Left renal pelvis (tissue), 4 donors: ENCODE results near the gene MARS1. TPM values are rescaled to one million over a fixed set of nuclear protein-coding genes. Genes with fewer than 3 reads are reported as not detected.
"Not testable (repeated sequence)": the region's sequence is repeated elsewhere in the genome, so short reads cannot be mapped to it uniquely, and the experiment has no call there.

Source experiments
- DNase-seq, 4 donors: peaks; one replicate each; pipeline ENCODE4 v3.0.0-alpha.2; 2013; ENCODE audit warnings: low read depth in 4 of 4, low spot score in 3 of 4
- polyA plus RNA-seq, 4 donors: library from polyadenylated mRNA; unstranded; fragments of 120-200 nt; gene quantifications; one replicate each; pipeline ENCODE4 v1.2.1, GENCODE V29; 2013; ENCODE audit not compliant: insufficient read length in 4 of 4

Gene MARS1
- polyA plus RNA-seq, 4 donors = 94.7 to 164 (median 118) TPM

DNA sequence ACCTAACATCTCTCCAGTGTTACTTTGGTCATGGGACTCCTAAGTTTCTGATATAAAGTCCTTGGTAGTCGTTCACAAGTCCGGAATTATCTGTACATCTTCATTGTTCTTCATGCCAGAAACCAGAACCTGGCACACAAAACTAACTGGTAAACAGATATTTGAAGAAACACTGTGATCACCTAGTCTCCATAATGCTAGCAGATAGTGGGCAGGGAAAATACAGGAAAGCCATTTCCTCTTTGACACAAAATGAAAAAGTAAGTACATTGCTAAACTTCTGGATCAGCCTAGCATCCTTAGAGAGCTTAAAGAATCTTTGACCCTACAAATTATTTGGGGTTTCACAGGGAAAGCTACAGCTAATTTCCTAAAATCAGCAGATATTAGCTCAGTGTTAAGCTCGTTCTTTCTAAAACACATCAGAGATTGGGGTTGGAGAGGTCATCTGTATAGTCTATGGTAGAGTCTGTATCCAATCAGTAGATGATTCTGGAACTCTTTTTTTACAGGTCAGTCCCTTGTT is 27.6 kb downstream of the MARS1 start:
- no peak for DNase-seq

DNA sequence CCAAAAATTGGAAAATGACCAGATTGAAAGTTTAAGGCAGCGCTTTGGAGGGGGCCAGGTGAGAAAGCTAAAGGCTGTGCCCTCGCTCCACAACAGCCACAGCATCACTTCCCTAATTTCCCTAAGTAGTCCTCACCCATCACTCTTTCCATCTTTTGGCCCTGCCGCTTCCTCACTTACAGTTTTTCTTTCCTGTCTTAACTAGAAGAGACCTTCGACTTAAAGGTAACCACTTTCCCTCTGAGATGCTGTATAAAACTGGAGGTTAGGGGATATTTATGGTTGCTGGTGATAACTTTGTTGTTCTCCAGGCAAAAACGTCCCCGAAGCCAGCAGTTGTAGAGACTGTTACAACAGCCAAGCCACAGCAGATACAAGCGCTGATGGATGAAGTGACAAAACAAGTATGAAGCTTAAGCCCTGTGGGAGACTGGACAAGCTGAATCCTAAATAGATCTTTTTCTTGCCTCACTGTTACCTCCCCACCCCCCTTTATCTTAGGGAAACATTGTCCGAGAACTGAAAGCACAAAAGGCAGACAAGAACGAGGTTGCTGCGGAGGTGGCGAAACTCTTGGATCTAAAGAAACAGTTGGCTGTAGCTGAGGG is 28.2 kb downstream of the MARS1 start:
- DNase-seq = no peak

DNA sequence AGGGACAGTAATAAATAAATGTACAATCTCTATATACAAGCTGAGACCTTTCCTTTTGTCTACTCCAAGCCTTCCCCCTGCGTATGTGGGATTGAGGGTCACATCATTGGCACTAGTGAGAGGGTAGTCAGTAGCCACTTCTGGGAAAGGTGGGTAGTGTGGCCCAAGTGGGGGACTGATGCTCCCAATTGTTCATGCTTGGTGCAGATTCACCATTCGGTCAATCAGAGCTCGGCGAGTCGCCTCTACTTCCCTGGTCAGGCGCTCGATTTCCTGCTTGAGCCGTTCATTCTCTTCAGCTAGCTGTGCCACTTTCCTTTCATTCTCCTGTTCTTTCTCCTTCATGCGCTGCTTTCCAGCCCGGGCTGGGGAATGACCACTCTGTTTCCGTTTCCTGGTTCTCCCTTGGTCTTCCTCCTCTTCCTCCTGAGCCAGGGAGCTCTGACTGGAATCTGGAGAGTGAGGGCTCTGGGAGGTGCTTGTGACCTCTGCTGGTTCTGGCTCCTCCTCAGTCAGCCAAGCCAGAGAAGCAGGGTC is 28.8 kb downstream of the MARS1 start:
- no peak for DNase-seq

DNA sequence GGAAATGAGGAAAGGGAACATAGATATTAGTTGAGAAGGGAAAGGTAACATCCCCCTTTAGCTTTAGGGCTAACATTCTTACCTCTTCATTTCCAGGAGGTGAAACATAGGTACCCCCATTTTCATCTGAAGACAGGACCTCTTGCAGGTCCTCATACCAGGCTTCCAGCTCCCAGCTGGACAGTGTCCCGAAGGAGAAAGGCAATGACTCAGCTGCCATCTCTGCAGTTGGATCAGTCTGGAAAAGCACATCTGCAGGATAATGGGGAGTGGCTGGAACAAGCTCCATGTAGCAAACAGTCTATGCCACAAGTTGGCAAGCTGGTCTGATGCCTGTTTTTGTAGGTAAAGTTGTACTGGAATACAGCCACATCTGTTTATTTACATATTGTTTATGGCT is 29.3 kb downstream of the MARS1 start:
- DNase-seq = no peak

DNA sequence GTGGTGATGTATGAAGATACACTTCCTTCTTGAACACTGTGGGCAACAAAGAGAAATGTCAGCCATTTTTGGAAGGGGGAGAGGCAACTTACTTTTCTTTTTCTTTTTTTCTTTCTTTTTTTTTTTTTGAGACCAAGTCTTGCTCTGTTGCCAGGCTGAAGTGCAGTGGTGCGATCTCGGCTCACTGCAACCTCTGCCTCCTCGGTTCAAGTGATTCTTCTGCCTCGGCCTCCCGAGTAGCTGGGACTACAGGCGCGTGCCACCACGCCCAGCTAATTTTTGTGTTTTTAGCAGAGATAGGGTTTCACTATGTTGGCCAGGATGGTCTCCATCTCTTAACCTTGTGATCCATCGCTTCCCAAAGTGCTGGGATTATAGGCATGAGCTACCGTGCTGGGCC is 29.9 kb downstream of the MARS1 start:
- not testable (repeated sequence) for DNase-seq

DNA sequence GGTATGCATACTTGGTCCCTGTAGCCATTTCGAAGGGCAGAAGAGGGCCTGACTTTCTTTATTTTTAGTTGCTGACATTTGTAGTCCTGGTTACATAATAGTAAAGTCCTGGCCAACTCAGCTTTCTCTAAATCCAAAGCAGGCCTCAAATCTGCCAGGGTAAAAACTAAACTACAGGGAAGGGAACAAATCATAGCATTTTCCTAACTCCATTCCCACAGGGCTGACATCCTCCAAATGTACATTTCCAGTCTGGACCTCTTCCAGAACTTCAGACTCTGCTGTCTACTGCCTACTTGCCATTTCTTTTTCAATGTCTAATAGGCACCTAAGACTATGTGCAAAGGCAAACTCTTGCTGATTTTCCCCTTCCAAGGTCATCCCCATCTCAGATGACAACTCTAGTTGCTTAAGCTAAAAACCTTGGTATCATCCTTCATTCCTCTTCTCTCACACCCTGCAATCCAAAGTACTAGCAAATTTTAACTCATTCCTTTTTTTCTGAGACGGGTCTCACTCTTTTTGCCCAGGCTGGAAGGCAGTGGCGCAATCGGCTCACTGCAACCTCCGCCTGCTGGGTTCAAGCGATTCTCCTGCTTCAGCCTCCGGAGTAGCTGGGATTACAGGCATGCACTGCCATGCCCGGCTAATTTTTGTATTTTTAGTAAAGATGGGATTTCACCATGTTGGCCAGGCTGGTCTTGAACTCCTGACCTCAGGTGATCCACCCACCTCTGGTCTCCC is 30.5 kb downstream of the MARS1 start:
- no peak for DNase-seq

DNA sequence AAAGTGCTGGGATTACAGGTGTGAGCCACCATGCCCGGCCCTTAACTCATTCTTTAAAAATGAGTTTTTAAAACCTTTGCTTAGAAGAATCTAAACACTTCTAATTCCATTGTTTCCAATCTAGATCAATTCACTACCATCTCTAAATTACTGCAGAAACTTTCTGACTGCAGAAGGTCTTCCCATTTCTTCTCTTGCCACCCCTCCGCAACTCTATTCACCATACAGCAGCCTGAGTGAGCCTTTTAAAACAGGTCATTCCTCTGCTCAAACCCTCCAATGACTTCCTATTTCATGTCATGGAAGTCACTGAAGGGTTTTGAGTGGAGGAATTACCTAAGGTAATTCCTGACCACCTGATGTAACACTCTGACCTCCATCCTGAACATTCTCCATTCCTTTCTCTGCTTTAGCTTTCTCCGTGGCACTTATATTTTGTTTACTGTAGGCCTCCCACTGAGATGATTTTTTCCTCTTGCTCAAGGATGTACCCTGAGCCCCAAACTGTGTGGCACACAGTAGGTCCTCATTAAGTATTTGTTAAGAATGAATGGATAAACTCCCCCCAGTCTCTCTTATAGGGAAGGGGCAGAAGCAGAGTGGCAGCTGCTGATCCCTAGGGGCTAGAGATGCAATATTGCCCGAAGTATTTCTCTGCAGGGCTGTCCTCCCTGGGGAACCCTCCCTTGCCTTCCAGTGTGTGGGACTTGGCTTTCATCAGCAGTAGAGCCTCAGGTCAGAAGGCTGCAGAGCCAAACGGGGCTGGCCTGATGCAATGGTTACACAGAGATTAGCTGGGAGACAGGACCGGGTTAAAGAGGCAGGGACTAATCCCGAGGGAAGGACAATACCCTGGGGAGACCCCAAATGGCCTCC is 31.3 kb downstream of the MARS1 start:
- no peak for DNase-seq

DNA sequence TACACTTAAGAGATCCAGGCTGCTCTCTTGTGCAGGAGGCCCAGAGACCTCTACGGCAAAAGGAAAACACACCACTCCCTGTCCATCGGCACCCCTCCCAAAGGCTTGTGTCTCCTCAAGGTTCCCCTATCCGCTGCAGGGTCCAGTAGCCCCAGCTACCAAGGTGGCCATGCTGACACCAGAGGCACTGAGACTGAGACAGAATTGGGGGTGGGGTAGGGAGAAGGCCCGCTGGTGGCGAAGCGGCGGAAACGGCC is 31.9 kb downstream of the MARS1 start:
- DNase-seq = no peak

DNA sequence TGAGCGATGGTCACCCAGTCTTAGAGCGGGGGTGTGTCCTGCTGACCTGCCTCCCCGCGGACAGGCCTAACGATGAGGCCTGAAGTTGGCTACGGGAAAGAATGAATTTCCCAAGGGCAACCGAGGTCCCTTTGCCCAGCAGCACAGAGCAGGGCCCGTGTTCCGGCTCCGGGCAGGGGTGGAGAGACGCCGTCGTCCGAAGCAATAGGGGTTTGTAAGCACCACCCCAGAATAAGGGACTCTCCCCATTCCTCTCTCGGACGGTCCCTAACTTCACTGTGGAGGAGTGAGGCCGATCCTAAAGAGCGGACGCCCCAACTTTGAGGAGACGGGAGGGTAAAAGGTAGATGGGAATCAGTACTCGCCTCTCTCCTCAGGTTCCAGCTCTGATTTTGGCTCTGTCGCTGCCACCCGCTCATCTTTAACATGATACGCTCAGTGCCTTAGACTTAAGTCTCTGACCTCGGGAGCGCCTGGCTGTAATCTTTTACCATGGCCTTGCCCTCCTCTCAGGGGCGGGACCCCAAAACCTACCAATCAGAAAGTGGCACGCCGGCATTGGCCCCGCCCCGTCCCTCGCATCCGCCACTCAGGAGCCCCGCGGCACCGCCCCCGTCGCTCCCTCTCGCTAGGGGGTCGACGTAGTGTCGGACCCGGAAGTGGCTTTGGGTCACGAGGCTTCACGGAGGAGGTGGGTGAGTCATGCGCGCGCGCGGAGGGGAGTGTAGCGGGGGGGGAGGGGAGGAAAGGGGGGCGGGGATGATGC is 32.4 kb downstream of the MARS1 start, which contains the start of gene DDIT3:
Gene DDIT3, minus strand, starts transcription at position 462 of the 766 bp plus-strand sequence. CDS start 3,108 bp downstream, outside the sequence.
- DNase-seq = peak; percentile 92 to 98 (median 97)

DNA sequence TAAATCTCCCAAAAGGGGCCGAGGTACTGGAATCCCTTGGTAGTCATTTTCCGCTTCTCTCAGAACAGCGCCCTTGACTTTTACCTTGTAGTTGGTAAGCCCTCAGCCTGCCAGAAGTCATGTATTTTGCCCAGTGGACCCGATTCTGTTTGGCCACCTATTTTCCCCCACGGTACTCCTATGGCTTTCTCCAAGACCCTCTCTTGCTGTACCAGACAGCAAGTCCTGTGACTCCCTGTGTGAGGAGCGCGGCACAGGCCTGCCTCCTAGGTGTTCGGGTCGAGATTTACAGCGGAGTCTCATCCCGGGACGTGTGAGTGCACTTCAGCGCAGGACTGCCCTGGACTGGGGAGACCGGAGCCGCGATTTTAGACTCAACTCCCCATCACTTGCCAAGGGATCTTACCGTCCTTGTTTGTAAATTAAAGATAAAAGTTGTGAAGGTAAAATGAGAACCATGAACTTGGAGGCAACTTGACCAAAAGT is 33.7 kb downstream of the MARS1 start:
- peak in 2 of 4 donors; percentile 29 to 33 for DNase-seq

DNA sequence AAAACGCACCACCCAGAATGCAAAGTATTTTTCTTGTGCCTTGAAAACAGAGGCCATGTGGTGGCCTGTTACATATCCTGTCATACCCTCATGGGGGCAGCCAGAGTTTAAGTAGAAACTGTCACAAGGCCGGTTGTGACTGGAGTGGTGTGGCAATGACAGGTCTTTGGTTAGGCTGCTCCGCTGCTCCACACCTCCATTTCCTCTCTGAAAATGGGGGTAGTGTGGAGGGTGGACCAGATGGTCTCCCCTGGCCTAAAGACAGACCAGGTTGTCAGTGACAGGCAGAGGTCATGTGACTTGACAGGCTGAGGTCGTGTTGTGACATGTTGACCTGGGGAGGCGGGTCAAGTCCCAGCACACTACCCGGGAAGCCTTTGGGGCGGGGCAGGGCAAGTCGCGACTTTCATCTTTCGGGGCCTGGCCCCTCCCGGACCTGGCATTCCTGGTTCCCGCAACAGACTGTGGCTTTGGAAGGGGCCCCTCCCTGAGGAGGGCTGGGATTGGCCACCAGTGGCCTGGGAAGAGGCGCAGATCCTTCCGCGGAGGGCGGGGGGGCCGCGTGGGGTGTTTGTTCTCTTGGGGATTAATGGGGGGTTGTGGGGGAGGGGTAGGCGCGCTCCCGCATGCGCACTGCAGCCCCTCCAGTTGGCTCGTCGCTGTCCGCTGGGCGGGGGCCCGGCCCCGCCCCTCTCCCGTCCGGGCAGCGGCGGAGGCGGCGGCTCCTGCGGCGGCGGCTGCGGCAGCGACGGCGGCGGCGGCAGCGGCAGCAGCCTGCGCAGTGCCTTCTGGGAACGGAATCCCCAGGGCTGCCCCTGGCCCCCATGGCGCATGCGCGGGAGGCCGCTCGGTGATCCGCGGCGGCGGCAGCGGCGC is 34.4 kb downstream of the MARS1 start, which contains the start of gene MBD6:
Gene MBD6, plus strand, starts transcription at position 814 of the 876 bp plus-strand sequence. CDS start 1,480 bp downstream, outside the sequence.
- DNase-seq = peak in 3 of 4 donors; percentile 69 to 79 (median 78)

DNA sequence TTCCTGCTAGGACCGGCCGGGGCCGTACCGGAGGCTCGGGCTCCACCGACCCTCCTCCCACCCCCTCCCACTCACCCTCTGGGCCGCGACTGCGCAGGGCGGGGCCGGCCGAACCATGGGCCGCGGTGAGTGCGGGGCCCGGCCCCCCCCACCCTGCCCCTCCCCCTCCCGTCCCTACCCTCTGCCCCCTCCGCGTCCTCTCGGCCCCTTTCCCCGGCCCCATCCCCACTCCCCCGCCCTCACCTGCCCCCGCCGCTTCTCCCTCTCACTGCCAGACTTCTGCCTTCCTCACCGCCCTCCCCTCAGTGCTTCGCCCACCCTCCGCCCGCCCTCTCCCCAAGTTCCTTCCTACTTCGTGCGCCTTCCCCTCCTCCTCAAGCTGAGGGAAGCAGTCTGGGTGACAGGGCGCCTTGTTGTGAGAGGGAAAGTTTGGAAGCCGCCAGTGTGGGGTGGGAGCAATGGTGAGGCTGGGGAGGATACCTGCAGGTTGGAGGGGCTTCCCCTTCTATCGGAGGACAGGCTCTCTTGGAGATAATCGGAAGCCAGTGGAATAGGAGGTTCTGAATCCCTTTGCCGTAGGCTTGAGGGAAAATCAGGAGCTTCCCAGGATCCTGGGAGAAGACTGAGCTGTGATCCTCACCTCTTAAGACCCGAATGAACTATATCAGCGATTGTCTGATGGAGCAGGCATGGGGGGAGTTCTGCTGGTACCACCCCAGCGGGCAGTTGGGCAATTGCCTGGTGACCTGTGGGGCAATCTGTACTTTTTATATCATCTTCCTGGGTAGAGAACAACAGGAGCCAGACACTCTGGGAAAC is 35.2 kb downstream of the MARS1 start:
- peak in 3 of 4 donors; percentile 53 to 61 (median 59) for DNase-seq

DNA sequence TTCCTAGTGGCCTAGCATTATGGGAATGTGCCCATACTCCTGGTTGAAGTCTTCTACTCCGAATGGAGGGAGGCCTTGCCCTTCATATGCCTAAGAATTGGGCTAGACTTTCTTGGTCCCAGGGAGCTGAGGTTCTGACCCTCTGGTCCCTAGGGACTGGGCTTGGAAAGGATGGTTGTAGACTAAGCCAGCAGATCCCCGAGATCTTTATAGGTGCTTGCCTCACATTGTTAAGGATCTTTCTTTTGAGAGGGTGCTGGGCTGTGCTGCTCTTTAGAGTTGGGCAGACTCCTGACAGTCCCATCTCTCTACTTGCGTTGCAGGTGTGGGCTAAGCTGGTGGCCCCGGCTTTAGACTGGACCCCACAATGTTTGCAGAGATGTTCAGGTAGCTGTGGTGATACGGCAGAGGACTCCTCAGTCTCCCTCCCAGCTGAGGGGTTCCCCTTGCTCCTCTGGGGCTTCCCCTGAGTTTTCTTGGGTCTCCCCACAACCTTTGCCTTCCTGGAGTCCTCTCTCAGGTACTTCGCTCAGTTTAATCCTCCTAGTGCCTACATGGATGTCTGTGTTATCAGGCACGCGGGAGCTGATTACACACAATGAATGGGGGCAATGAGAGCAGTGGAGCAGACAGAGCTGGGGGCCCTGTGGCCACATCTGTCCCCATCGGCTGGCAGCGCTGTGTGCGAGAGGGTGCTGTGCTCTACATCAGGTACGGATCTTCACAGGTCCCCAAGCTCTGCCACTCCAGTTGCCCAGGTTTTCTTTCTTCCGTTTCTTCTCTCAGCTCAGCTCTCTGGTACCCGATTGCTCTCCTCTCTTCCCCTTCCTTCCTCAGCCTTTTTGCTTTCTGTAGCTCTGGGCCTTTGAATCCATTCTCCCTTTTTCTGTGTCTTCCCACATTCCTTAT is 36.1 kb downstream of the MARS1 start:
- DNase-seq = no peak

DNA sequence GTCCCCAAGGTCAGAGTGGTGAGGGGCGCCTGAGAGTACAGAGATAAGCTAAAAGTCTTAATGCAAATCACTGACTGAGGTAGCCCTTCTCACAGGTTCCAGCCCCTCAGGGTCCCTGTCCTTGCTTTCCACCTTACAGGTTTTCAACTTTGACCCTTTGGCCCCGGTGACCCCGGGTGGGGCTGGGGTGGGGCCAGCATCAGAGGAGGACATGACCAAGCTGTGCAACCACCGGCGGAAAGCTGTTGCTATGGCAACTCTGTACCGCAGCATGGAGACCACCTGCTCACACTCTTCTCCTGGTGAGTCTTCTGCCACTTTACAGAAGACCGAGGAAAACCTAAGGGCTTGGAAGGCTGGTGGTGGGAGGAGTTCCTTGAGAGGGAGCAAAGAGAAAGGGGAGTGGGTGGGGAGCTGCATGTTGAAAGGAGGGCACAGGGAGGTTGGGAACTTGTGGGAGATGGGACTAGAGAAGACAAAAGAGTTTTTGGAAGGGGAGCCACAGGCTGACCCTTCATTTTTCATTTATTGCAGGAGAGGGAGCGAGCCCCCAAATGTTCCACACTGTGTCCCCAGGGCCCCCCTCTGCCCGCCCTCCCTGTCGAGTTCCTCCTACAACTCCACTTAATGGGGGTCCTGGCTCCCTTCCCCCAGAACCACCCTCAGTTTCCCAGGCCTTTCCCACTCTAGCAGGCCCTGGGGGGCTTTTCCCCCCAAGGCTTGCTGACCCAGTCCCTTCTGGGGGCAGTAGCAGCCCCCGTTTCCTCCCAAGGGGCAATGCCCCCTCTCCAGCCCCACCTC is 37.1 kb downstream of the MARS1 start:
- no peak for DNase-seq

DNA sequence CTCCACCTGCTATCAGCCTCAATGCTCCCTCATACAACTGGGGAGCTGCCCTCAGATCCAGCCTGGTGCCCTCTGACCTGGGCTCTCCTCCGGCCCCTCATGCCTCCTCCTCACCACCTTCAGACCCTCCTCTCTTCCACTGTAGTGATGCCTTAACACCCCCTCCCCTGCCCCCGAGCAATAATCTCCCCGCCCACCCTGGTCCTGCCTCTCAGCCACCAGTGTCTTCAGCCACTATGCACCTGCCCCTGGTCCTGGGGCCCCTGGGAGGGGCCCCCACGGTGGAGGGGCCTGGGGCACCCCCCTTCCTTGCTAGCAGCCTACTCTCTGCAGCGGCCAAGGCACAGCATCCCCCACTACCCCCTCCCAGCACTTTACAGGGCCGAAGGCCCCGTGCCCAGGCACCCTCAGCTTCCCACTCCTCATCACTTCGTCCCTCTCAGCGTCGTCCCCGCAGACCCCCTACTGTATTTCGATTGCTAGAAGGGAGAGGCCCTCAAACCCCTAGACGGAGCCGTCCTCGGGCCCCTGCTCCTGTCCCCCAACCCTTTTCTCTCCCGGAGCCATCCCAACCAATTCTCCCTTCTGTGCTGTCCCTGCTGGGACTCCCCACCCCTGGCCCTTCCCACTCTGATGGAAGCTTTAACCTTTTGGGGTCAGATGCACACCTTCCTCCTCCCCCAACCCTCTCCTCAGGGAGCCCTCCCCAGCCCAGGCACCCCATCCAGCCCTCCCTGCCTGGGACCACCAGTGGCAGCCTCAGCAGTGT is 37.9 kb downstream of the MARS1 start:
- DNase-seq = no peak
